Left lung (tissue), 10 donors: ENCODE measurements around the gene LRRC42. TPM values are rescaled to one million over a fixed set of nuclear protein-coding genes. Genes with fewer than 3 reads are reported as not detected.

Experiments used
- ATAC-seq: fragments of 200-7000 bp; cut with Tn5 transposase; one replicate; pipeline ENCODE4 v1.9.1; 2020; ENCODE audit warnings: moderate library complexity
- DNase-seq, 4 donors: peaks; one replicate each; pipeline ENCODE4 v3.0.0-alpha.2; 2013 to 2020
- H3K27ac ChIP-seq, 2 donors: fragments of 200-600 bp; sonication (generic) in 1 of 2; one replicate each; pipeline versions ENCODE4 v1.5.0 to v1.8.0; 2020 to 2021
- H3K27me3 ChIP-seq, 2 donors: fragments of 200-600 bp; sonication (generic) in 1 of 2; one replicate each; pipeline versions ENCODE4 v1.5.0 to v1.8.0; 2020 to 2021
- H3K36me3 ChIP-seq, 2 donors: fragments of 200-600 bp; sonication (generic) in 1 of 2; one replicate each; pipeline versions ENCODE4 v1.5.0 to v1.8.0; 2020 to 2021
- H3K4me1 ChIP-seq, 2 donors: fragments of 200-600 bp; one replicate each; pipeline ENCODE4 v1.8.0; 2021
- H3K4me3 ChIP-seq, 2 donors: fragments of 200-600 bp; sonication (generic) in 1 of 2; one replicate each; pipeline versions ENCODE4 v1.5.0 to v1.8.0; 2020 to 2021; ENCODE audit warnings: mild to moderate bottlenecking in 1 of 2
- H3K9me3 ChIP-seq, 2 donors: fragments of 200-600 bp; sonication (generic) in 1 of 2; one replicate each; pipeline versions ENCODE4 v1.5.0 to v1.8.0; 2020 to 2021
- CTCF ChIP-seq, 2 donors: fragments of 200-600 bp; sonication (generic) in 1 of 2; IDR thresholded peaks; one replicate each; pipeline versions ENCODE4 v1.5.0 to v1.8.0; 2021; ENCODE audit warnings: antibody characterized with exemption in 2 of 2
- intact Hi-C, 2 donors: fragments of 100-400 bp; cut with DNase I; formaldehyde crosslinking; loops; one replicate each; pipeline versions ENCODE4 v1.11.2 to v1.14.2; 2022
- polyA plus RNA-seq, 6 donors: library from polyadenylated mRNA; unstranded; fragments of 120-200 nt; gene quantifications; one replicate each; pipeline ENCODE4 v1.2.1, GENCODE V29; 2013; ENCODE audit not compliant: insufficient read length in 6 of 6
- total RNA-seq, 2 donors: library from RNA; stranded (reverse); fragmentation: NEBNext Ultra II Directional; extraction: Animal tissue kit (Norgen Biotek cat#: 25700); gene quantifications; one replicate each; pipeline ENCODE4 v1.2.1, GENCODE V29; 2021
- donor health status: DM: no; HTN: yes; CAD: no.
- donor health status: DM: no; HTN: no; CAD: no.

The LRRC42 gene
- total and polyA plus RNA-seq, 8 donors, result 18.0 to 43.2 (median 35.2) TPM

- intact Hi-C loops, result no loop called here
- Histone ChIP-seq H3K4me1 (no peaks in the 10 kb centered on the region), H3K27me3 (no peaks in the 10 kb centered on the region), H3K9me3 (no peaks in the 10 kb centered on the region), H3K4me3 (no peak overlapping the region), H3K36me3 (peaks cover 0 to 8% of the 10 kb centered on the region in 2 donors), H3K27ac (no peak overlapping the region)
- TF ChIP-seq CTCF (IDR thresholded peaks at IDR 0.05), result no peak
- ATAC-seq, result no peak
- no peak for DNase-seq
Measured at GRCh38 chr1:53975861-53976260, 29.7 kb downstream of the LRRC42 start.

- H3K9me3 ChIP-seq, result no peaks in the 10 kb centered on the region
- H3K36me3 ChIP-seq, result no peaks in the 10 kb centered on the region
- intact Hi-C loops, result no loop called here
- no peak for TF ChIP-seq CTCF (IDR thresholded peaks at IDR 0.05)
- DNase-seq, result no peak
- no peak overlapping the region for H3K27ac ChIP-seq
- no peak for ATAC-seq
- no peak overlapping the region for H3K4me3 ChIP-seq
- H3K4me1 ChIP-seq, result peaks cover 0 to 13% of the 10 kb centered on the region in 2 donors
- no peaks in the 10 kb centered on the region for H3K27me3 ChIP-seq
Measured at GRCh38 chr1:53979712-53980450, 33.7 kb downstream of the LRRC42 start.

- ATAC-seq, result no peak
- Histone ChIP-seq H3K4me1 (peaks cover 0 to 13% of the 10 kb centered on the region in 2 donors), H3K9me3 (no peaks in the 10 kb centered on the region), H3K27me3 (no peaks in the 10 kb centered on the region), H3K4me3 (no peak overlapping the region), H3K27ac (no peak overlapping the region), H3K36me3 (no peaks in the 10 kb centered on the region)
- DNase-seq, result no peak
- no peak for TF ChIP-seq CTCF (IDR thresholded peaks at IDR 0.05)
- intact Hi-C loops, result no loop called here
Measured at GRCh38 chr1:53981220-53981619, 35.1 kb downstream of the LRRC42 start.

- intact Hi-C loops, result no loop called here
- Histone ChIP-seq H3K27ac (peak overlapping the region in 1 of 2 donors; percentile 44), H3K27me3 (no peaks in the 10 kb centered on the region), H3K36me3 (no peaks in the 10 kb centered on the region), H3K4me3 (peak overlapping the region; percentile 5 to 26), H3K4me1 (peaks cover 0 to 13% of the 10 kb centered on the region in 2 donors), H3K9me3 (no peaks in the 10 kb centered on the region)
- ATAC-seq, result peak; percentile 84
- TF ChIP-seq CTCF (IDR thresholded peaks at IDR 0.05), result no peak
- DNase-seq, result peak in 3 of 4 donors; percentile 41 to 82 (median 43)
Measured at GRCh38 chr1:53982034-53982762, 36.0 kb downstream of the LRRC42 start.

GRCh38 chr1:53982763-53983104 is 36.6 kb downstream of the LRRC42 start:
- Histone ChIP-seq H3K9me3 (no peaks in the 10 kb centered on the region), H3K36me3 (no peaks in the 10 kb centered on the region), H3K27me3 (no peaks in the 10 kb centered on the region), H3K27ac (no peak overlapping the region), H3K4me1 (peaks cover 0 to 13% of the 10 kb centered on the region in 2 donors), H3K4me3 (peak overlapping the region; percentile 5 to 26)
- ATAC-seq (no peak), DNase-seq (no peak)
- intact Hi-C loops, result no loop called here
- TF ChIP-seq CTCF (IDR thresholded peaks at IDR 0.05), result no peak
